ENCODE measurements around the gene OGFOD3. TPM values are rescaled to one million over a fixed set of nuclear protein-coding genes. Genes with fewer than 3 reads are reported as not detected.

The OGFOD3 gene
- total RNA-seq, 1 donor from 2014 or later = 25.5 TPM

DNA sequence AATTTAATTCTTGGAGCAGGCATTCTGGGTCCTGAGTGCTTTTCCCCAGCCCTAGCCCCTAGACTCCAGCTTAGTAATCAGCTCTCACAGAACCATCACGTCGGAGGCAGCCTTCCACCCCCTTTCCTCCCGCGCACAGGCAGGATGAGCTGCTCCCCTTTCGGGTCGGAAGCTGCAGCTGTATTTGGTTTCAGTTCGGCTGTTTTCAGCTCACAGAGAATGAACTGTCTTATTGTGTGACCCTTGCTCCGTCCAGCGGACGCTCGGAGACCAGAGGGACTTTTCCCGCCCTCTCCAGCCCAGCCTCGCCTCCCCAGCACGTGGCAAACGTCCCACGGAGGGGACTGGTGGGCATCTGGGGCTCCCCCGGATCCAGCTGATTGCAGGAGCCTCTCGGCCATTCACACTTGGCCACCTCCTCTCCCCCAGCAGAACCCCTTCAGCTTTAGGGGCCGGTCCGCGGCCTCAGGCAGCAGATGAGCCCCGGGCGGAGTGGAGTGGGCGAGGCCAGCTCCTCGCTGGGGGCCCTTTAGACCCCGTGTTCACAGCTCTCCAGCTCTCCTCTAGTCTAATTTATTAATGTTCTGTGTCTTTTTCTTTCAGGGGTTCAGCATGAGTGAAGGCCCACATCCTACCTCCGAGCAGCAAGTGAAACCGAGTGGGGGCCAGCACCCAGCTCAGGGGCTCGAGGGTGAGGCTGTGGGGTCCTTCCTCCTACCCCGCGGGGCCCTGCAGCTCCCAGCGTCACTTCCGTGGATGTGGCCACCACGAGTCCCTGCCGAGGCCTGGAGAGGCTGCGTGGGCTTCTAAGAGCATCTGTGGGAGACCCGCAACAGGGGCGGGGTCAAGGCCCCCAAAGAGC is 47.7 kb downstream of the OGFOD3 start:
- Histone ChIP-seq H3K27me3 (no peaks in the 10 kb centered on the region), H3K4me3 (peak overlapping the region; percentile 1 to 22), H3K36me3 (no peaks in the 10 kb centered on the region), H3K9me3 (no peaks in the 10 kb centered on the region), H3K27ac (no peak overlapping the region), H3K4me1 (peaks cover 10% of the 10 kb centered on the region)
- DNase-seq (ENCODE audit: extremely low spot score in 2 of 2) = no peak
- TF ChIP-seq POLR2AphosphoS5 (IDR thresholded peaks at IDR 0.05; ENCODE audit: insufficient read depth in 1 of 2, low read depth in 1 of 2) (no peak), POLR2A (IDR thresholded peaks at IDR 0.05) (no peak)
- TF ChIP-seq, protein P1, sequence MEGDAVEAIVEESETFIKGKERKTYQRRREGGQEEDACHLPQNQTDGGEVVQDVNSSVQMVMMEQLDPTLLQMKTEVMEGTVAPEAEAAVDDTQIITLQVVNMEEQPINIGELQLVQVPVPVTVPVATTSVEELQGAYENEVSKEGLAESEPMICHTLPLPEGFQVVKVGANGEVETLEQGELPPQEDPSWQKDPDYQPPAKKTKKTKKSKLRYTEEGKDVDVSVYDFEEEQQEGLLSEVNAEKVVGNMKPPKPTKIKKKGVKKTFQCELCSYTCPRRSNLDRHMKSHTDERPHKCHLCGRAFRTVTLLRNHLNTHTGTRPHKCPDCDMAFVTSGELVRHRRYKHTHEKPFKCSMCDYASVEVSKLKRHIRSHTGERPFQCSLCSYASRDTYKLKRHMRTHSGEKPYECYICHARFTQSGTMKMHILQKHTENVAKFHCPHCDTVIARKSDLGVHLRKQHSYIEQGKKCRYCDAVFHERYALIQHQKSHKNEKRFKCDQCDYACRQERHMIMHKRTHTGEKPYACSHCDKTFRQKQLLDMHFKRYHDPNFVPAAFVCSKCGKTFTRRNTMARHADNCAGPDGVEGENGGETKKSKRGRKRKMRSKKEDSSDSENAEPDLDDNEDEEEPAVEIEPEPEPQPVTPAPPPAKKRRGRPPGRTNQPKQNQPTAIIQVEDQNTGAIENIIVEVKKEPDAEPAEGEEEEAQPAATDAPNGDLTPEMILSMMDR (IDR thresholded peaks at IDR 0.05) = no peak
- intact Hi-C loops (cut with DNase I) = no loop called here

DNA sequence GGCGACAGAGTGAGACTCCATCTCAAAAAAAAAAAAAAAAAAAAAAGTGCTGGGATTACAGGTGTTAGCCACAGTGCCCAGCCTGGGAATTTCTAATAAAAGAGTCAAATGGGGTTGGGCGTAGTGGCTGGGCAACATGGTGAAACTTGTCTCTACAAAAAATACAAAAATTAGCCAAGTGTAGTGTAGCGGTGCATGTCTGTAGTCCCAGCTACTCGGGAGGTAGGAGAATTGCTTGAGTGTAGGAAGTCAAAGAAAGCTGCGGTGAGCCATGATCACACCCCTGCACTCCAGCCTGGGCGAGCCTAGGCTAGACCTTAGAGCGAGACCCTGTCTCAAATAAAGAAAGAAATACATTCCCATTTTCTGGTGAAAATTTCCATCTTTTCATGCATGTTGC is 49.2 kb downstream of the OGFOD3 start:
- no peaks in the 10 kb centered on the region for H3K27me3 ChIP-seq
- peaks cover 10% of the 10 kb centered on the region for H3K4me1 ChIP-seq
- intact Hi-C loops (cut with DNase I) = no loop called here
- H3K4me3 ChIP-seq = no peak overlapping the region
- TF ChIP-seq, protein P1 (IDR thresholded peaks at IDR 0.05) = no peak
- TF ChIP-seq POLR2AphosphoS5 (IDR thresholded peaks at IDR 0.05; ENCODE audit: insufficient read depth in 1 of 2, low read depth in 1 of 2) (no peak), POLR2A (IDR thresholded peaks at IDR 0.05) (no peak)
- H3K27ac ChIP-seq = no peak overlapping the region
- no peaks in the 10 kb centered on the region for H3K36me3 ChIP-seq
- DNase-seq (ENCODE audit: extremely low spot score in 2 of 2) = no peak
- no peaks in the 10 kb centered on the region for H3K9me3 ChIP-seq

DNA sequence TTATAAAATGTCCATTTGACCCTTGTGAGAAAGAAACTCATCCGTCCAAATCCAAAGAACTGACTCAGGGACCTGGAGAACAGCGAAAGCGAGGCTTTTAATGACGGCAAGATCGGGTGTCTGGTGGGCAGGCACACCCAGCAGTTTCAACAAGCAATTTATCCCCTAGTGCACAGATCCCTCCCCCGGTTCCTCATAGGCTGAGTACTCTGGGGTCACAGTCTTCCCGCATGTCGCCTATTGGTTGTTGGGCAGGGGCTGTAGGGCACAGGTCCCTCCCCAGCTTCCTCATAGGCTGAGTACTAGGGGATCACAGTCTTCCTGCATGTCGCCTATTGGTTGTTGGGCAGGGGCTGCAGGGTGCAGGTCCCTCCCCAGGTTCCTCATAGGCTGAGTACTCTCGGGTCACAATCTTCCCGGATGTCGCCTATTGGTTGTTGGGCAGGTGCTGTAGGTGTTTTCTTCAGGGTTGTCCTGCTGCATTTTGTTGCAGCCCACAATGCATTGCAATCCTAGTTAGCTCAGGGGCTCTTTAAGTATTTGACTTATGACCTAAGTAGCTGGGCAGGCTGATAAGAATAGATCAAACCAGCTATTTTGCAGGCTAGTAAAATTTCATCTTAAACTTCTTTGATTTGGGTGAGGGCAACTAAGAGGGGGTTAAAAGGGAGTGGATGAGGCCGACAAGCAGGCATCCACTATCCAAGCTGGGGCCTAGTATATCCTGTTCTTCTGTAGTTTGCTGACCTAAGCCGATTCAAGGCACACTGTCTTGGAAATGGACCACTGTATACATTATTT is 50.5 kb downstream of the OGFOD3 start:
- no peaks in the 10 kb centered on the region for H3K36me3 ChIP-seq
- H3K27me3 ChIP-seq = no peaks in the 10 kb centered on the region
- intact Hi-C loops (cut with DNase I) = no loop called here
- TF ChIP-seq POLR2AphosphoS5 (IDR thresholded peaks at IDR 0.05; ENCODE audit: insufficient read depth in 1 of 2, low read depth in 1 of 2) = no peak
- TF ChIP-seq, protein P1 (IDR thresholded peaks at IDR 0.05) = no peak
- no peak for TF ChIP-seq POLR2A (IDR thresholded peaks at IDR 0.05)
- H3K4me1 ChIP-seq = peaks cover 10% of the 10 kb centered on the region
- no peaks in the 10 kb centered on the region for H3K9me3 ChIP-seq
- no peak for DNase-seq (ENCODE audit: extremely low spot score in 2 of 2)
- no peak overlapping the region for H3K4me3 ChIP-seq
- no peak overlapping the region for H3K27ac ChIP-seq

DNA sequence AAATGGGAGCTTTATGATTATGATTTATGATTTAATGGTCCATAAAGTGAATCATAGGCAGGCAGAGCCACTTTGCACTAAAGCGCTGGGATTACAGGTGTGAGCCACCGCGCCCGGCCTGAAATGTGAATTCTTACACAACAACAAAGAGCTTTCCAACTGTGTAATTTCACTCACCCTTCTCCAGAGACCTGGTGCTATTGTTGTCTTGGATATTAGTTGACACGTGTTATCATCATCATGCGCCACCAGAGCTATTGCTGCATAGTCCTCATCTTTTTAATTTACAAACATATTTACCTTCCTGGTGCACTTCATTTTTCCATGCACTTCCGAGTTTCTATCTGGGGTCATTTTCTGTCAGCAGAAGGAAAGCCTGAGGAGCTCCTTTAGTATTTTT is 51.6 kb downstream of the OGFOD3 start:
- H3K27ac ChIP-seq = no peak overlapping the region
- no peak overlapping the region for H3K4me3 ChIP-seq
- no peaks in the 10 kb centered on the region for H3K27me3 ChIP-seq
- peaks cover 10% of the 10 kb centered on the region for H3K4me1 ChIP-seq
- TF ChIP-seq, protein P1 (IDR thresholded peaks at IDR 0.05) = no peak
- peak in 1 of 2 donors; percentile 61 for TF ChIP-seq POLR2AphosphoS5 (IDR thresholded peaks at IDR 0.05; ENCODE audit: insufficient read depth in 1 of 2, low read depth in 1 of 2)
- intact Hi-C loops (cut with DNase I) = no loop called here
- no peaks in the 10 kb centered on the region for H3K9me3 ChIP-seq
- H3K36me3 ChIP-seq = no peaks in the 10 kb centered on the region
- no peak for DNase-seq (ENCODE audit: extremely low spot score in 2 of 2)

Data from vagina (tissue), 2 donors.